HepG2 (cell line): ENCODE data around the gene VPS52. TPM values are rescaled to one million over a fixed set of nuclear protein-coding genes. Genes with fewer than 3 reads are reported as not detected.

Experiments used
- CEBPZ ChIP-seq: IDR thresholded peaks from 2 replicates; pipeline ENCODE4 v1.6.1; 2012; ENCODE audit warnings: low read length, improper control_type of control experiment
- DR1 ChIP-seq: sonication (generic); formaldehyde crosslinking; IDR thresholded peaks from 2 replicates; pipeline ENCODE4 v1.8.0; 2021; ENCODE audit warnings: mild to moderate bottlenecking, missing genetic modification reagents, inconsistent platforms
- ELF4 ChIP-seq: sonication (generic); formaldehyde crosslinking; IDR thresholded peaks from 2 replicates; pipeline ENCODE4 v1.5.0; 2020; ENCODE audit warnings: missing genetic modification reagents, mild to moderate bottlenecking, moderate library complexity, borderline replicate concordance
- HCFC1 ChIP-seq: fragments of 150-350 bp; IDR thresholded peaks from 2 replicates; pipeline ENCODE4 v1.6.1; 2014; ENCODE audit warnings: low read depth, low read length
- IKZF5 ChIP-seq: IDR thresholded peaks from 2 replicates; pipeline ENCODE4 v1.6.1; 2018; ENCODE audit warnings: missing genetic modification reagents, mild to moderate bottlenecking, missing compliant biosample characterization
- NFYB ChIP-seq: sonication (generic); formaldehyde crosslinking; IDR thresholded peaks from 2 replicates; pipeline ENCODE4 v1.4.0; 2020; ENCODE audit warnings: missing genetic modification reagents
- PAX8 ChIP-seq: sonication (generic); formaldehyde crosslinking; IDR thresholded peaks from 2 replicates; pipeline ENCODE4 v1.8.0; 2022; ENCODE audit warnings: mild to moderate bottlenecking, missing genetic modification reagents, borderline replicate concordance
- SOX5 ChIP-seq: IDR thresholded peaks from 2 replicates; pipeline ENCODE4 v1.6.1; 2016; ENCODE audit warnings: borderline replicate concordance
- ZBTB40 ChIP-seq, 2 experiments: fragments of 450-650 bp in 1 of 2; sonication (generic) in 1 of 2; formaldehyde crosslinking in 1 of 2; IDR thresholded peaks; 2 replicates each; pipeline versions ENCODE4 v1.6.1 to v1.8.0; 2016 to 2022; ENCODE audit warnings: antibody characterized with exemption in 1 of 2, mild to moderate bottlenecking in 1 of 2, missing genetic modification reagents in 1 of 2
- ZNF280B ChIP-seq: sonication (generic); formaldehyde crosslinking; IDR thresholded peaks from 2 replicates; pipeline ENCODE4 v1.5.0; 2020; ENCODE audit warnings: missing genetic modification reagents, mild to moderate bottlenecking, borderline replicate concordance
- ZNF329 ChIP-seq: sonication (generic); formaldehyde crosslinking; IDR thresholded peaks from 2 replicates; pipeline ENCODE4 v1.9.0; 2021; ENCODE audit warnings: low read depth, mild to moderate bottlenecking, missing genetic modification reagents
- polyA plus RNA-seq, 8 experiments: library from polyadenylated mRNA; depleted of rRNA in 3 of 8; stranded (reverse) in 7 of 8; unstranded in 1 of 8; fragments of >200 nt; fragmentation: Illumina TruSeq in 4 of 8; extraction: Trizol in 4 of 8; gene quantifications; 2 replicates each; pipeline versions ENCODE4 v1.2.1 to v1.2.3, GENCODE V29; 2011 to 2016; ENCODE audit warnings: low read depth in 4 of 8, missing spikeins in 1 of 8, mixed read lengths in 1 of 8; ENCODE audit not compliant: insufficient read depth in 1 of 8
- total RNA-seq, 5 experiments: library from RNA; depleted of rRNA; stranded (reverse); fragments of >200 nt; fragmentation: Illumina TruSeq; extraction: Trizol; gene quantifications; 2 replicates each; pipeline ENCODE4 v1.2.3, GENCODE V29; 2016; ENCODE audit warnings: low read depth in 1 of 5

VPS52 gene
- total and polyA plus RNA-seq, 2 of the 13 experiments (the other 11 are each of a cell fraction or from before 2014, with no cell fraction given): 48.9 to 85.5 TPM

GRCh38 chr6:33288921-33289783 lies 17.5 kb upstream of the VPS52 start, which contains the start of the genes PFDN6 and WDR46 (continued):
- TF ChIP-seq SOX5 (CRISPR knock-in tag): no peak
- TF ChIP-seq ELF4 (CRISPR knock-in tag): peak; percentile 92
- TF ChIP-seq NFYB: peak; percentile 92
- no peak for TF ChIP-seq DR1 (CRISPR knock-in tag)
- TF ChIP-seq ZNF329 (CRISPR knock-in tag): no peak
- TF ChIP-seq ZBTB40 (IDR thresholded peaks at IDR 0.05): peak; percentile 91
- TF ChIP-seq ZBTB40 (CRISPR knock-in tag; IDR thresholded peaks at IDR 0.05): 0 out of 2 replicates have a peak, but pooled peaks have one; percentile 26
- TF ChIP-seq IKZF5: no peak
- no peak for TF ChIP-seq ZNF280B (CRISPR knock-in tag)
- peak; percentile 87 for TF ChIP-seq HCFC1
- no peak for TF ChIP-seq CEBPZ
- no peak for TF ChIP-seq PAX8 (CRISPR knock-in tag)
